Upper lobe of left lung (tissue), 4 donors: ENCODE data around the gene SRRM3.

ENCODE experiments used
- CTCF ChIP-seq, 6 experiments: fragments of 450-650 bp in 4 of 6; fragments of 200-600 bp in 2 of 6; sonication (generic) in 2 of 6; IDR thresholded peaks; one replicate each; pipeline ENCODE4 v1.5.1; 2016 to 2019; ENCODE audit warnings: antibody characterized with exemption in 6 of 6
- EP300 ChIP-seq, 4 donors: sonication (generic); formaldehyde crosslinking; IDR thresholded peaks; one replicate each; pipeline ENCODE4 v1.5.1; 2017; ENCODE audit warnings: antibody characterized with exemption in 4 of 4, control low read depth in 2 of 4
- POLR2A ChIP-seq, 4 donors: fragments of 450-650 bp; IDR thresholded peaks; one replicate each; pipeline ENCODE4 v1.5.1; 2016 to 2017; ENCODE audit warnings: antibody characterized with exemption in 4 of 4, mild to moderate bottlenecking in 2 of 4

- TF ChIP-seq CTCF (IDR thresholded peaks at IDR 0.05) = no peak
- no peak for TF ChIP-seq POLR2A (IDR thresholded peaks at IDR 0.05)
- TF ChIP-seq EP300 (IDR thresholded peaks at IDR 0.05) = no peak
Measured at GRCh38 chr7:76328389-76328788, 126.7 kb downstream of the SRRM3 start.
